ENCODE results near the gene LBH. TPM values are rescaled to one million over a fixed set of nuclear protein-coding genes. Genes with fewer than 3 reads are reported as not detected.

The LBH gene
- total RNA-seq, 1 experiment from 2014 or later = 1.2 TPM

DNA sequence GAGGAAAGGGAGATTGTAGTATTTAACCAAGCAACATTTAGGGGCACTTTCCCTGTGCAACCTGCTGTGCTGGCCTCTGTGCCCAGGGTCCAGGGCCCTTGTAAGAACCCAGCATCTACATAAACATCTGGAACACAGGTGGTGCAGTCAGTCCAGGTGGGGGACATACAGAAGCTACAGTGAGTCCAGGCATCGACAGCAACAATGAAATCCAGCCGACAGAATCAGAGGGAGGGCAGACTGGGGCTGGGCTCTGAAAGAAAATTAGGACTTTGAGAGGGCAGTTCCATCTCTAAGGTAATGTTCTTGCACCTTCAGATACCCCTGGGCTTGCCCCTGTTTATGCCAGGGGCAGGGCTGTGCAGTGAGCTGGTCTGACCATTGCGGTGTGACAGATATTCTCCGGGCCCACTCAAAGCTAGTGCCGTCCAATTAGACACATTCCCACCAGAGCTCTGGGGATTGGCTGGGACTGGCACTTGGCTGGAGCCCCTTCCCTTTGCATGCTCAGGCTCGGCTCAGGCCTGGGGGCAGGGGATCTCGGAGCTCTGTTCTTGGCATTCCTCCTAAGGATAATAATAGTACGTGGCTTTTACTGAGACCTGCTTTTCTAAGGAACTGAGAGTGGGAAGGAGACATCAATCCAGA is 5.4 kb downstream of the LBH start:
- H3K4me3 ChIP-seq (replicated peaks in 1 of 2; ENCODE audit: low read depth in 1 of 2, low read length in 2 of 2) = no peak overlapping the region
- H3K4me1 ChIP-seq (ENCODE audit: control insufficient read depth in 1 of 2, insufficient read depth in 2 of 2, low read length in 2 of 2) = peaks cover 0 to 8% of the 10 kb centered on the region in 2 experiments; a peak in 1 of 4 replicates
- no peaks in the 10 kb centered on the region; a peak in 1 of 4 replicates for H3K36me3 ChIP-seq (ENCODE audit: control insufficient read depth in 1 of 2, insufficient read depth in 2 of 2, low read length in 2 of 2)
- no TSS peak for BruUV-seq (replicated peaks)
- H3K9me3 ChIP-seq (ENCODE audit: control insufficient read depth in 1 of 2, insufficient read depth in 1 of 2, low read depth in 1 of 2, low read length in 2 of 2) = no peaks in the 10 kb centered on the region
- TF ChIP-seq SRF (IDR thresholded peaks at IDR 0.05; ENCODE audit: low read depth) (no peak), TCF7L2 (IDR thresholded peaks at IDR 0.05; ENCODE audit: borderline replicate concordance, extremely low read depth, insufficient read depth, insufficient read length) (no peak), SIN3A (IDR thresholded peaks at IDR 0.05; ENCODE audit: low read depth) (no peak), EGR1 (IDR thresholded peaks at IDR 0.05; ENCODE audit: low read depth) (no peak), EZH2 (IDR thresholded peaks at IDR 0.05) (no peak), RAD21 (IDR thresholded peaks at IDR 0.05; ENCODE audit: low read depth) (no peak), POLR2A (IDR thresholded peaks at IDR 0.05; ENCODE audit: borderline replicate concordance, extremely low read depth, insufficient read depth, insufficient read length) (no peak), ZFX (IDR thresholded peaks at IDR 0.05) (no peak), JUND (IDR thresholded peaks at IDR 0.05) (no peak), YY1 (IDR thresholded peaks at IDR 0.05; ENCODE audit: extremely low read depth, insufficient replicate concordance, low read depth, low read length) (no peak), ZNF274 (IDR thresholded peaks at IDR 0.05; ENCODE audit: low read depth, low read length) (no peak), POLR2AphosphoS5 (IDR thresholded peaks at IDR 0.05; ENCODE audit: low read depth, low read length) (no peak), SP1 (IDR thresholded peaks at IDR 0.05; ENCODE audit: low read depth) (no peak), CBX3 (IDR thresholded peaks at IDR 0.05; ENCODE audit: low read depth) (no peak), EZH2phosphoT487 (IDR thresholded peaks at IDR 0.05; ENCODE audit: borderline replicate concordance) (no peak), ELF1 (IDR thresholded peaks at IDR 0.05; ENCODE audit: borderline replicate concordance, low read depth) (no peak)
- TF ChIP-seq, protein P1, sequence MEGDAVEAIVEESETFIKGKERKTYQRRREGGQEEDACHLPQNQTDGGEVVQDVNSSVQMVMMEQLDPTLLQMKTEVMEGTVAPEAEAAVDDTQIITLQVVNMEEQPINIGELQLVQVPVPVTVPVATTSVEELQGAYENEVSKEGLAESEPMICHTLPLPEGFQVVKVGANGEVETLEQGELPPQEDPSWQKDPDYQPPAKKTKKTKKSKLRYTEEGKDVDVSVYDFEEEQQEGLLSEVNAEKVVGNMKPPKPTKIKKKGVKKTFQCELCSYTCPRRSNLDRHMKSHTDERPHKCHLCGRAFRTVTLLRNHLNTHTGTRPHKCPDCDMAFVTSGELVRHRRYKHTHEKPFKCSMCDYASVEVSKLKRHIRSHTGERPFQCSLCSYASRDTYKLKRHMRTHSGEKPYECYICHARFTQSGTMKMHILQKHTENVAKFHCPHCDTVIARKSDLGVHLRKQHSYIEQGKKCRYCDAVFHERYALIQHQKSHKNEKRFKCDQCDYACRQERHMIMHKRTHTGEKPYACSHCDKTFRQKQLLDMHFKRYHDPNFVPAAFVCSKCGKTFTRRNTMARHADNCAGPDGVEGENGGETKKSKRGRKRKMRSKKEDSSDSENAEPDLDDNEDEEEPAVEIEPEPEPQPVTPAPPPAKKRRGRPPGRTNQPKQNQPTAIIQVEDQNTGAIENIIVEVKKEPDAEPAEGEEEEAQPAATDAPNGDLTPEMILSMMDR (IDR thresholded peaks at IDR 0.05 in 2 of 3, conservative IDR thresholded peaks at IDR 0.05 in 1 of 3; ENCODE audit: borderline replicate concordance in 1 of 3, insufficient read depth in 1 of 3, low read depth in 2 of 3, low read length in 2 of 3) = no peak
- TF ChIP-seq, protein P2, sequence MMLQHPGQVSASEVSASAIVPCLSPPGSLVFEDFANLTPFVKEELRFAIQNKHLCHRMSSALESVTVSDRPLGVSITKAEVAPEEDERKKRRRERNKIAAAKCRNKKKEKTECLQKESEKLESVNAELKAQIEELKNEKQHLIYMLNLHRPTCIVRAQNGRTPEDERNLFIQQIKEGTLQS (IDR thresholded peaks at IDR 0.05) = no peak
- TF ChIP-seq, protein P3, sequence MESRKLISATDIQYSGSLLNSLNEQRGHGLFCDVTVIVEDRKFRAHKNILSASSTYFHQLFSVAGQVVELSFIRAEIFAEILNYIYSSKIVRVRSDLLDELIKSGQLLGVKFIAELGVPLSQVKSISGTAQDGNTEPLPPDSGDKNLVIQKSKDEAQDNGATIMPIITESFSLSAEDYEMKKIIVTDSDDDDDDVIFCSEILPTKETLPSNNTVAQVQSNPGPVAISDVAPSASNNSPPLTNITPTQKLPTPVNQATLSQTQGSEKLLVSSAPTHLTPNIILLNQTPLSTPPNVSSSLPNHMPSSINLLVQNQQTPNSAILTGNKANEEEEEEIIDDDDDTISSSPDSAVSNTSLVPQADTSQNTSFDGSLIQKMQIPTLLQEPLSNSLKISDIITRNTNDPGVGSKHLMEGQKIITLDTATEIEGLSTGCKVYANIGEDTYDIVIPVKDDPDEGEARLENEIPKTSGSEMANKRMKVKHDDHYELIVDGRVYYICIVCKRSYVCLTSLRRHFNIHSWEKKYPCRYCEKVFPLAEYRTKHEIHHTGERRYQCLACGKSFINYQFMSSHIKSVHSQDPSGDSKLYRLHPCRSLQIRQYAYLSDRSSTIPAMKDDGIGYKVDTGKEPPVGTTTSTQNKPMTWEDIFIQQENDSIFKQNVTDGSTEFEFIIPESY (IDR thresholded peaks at IDR 0.05; ENCODE audit: extremely low read depth, insufficient replicate concordance, low read length) = no peak
- TF ChIP-seq, protein P4, sequence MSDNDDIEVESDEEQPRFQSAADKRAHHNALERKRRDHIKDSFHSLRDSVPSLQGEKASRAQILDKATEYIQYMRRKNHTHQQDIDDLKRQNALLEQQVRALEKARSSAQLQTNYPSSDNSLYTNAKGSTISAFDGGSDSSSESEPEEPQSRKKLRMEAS (IDR thresholded peaks at IDR 0.05) = no peak
- peaks cover 12% of the 10 kb centered on the region; the same call in 1 of the 2 replicates for H3K27me3 ChIP-seq (ENCODE audit: insufficient read depth, low read length)
- ATAC-seq (no peak), DNase-seq (ENCODE audit: low read depth, low spot score) (no peak)
- intact Hi-C loops (cut with micrococcal nuclease) = no loop called here
- H3K4me2 ChIP-seq (ENCODE audit: low read length) = no peak overlapping the region
- RAD21 ChIA-PET (ENCODE audit: low non-redundant PET in 1 of 2, low total read pairs in 2 of 2, uncharacterized antibody in 2 of 2, unreplicated experiment in 2 of 2) = no interaction called here
- POLR2A ChIA-PET = no interaction called here
- no peaks in the 10 kb centered on the region for H3K79me2 ChIP-seq (ENCODE audit: insufficient read depth, low read length)
- no peak overlapping the region for H3K27ac ChIP-seq (ENCODE audit: low read depth, low read length)
- no peak overlapping the region for H3K9ac ChIP-seq (ENCODE audit: low read length)
- no peaks in the 10 kb centered on the region for H4K20me1 ChIP-seq (ENCODE audit: insufficient read depth)
- H3K9me2 ChIP-seq (ENCODE audit: insufficient read depth) = no peaks in the 10 kb centered on the region
- no peak overlapping the region for H2AFZ ChIP-seq (ENCODE audit: low read depth, low read length, poor library complexity, severe bottlenecking)
- CTCF ChIA-PET = interaction anchor here (0.9 kb wide), 1 partner anchor 475 kb away, joined by 3 read pairs; no protein-coding TSS in a partner anchor
